Ramos (cell line): Measurements from ENCODE around the gene RAET1E.

Experiments
- in situ Hi-C: fragments of 300-500 bp; cut with MboI; formaldehyde crosslinking; loops from one replicate; pipeline ENCODE4 v1.14.3; 2022; ENCODE audit warnings: low sequenced_read_pairs; ENCODE audit not compliant: unreplicated experiment

RAET1E gene

GRCh38 chr6:149897855-149898744 is at the start of gene RAET1E:
Gene RAET1E, minus strand, starts transcription at chr6:149898113. Its CDS starts 7,212 bp downstream, at chr6:149890901.
- in situ Hi-C loops: no loop called here

DNA sequence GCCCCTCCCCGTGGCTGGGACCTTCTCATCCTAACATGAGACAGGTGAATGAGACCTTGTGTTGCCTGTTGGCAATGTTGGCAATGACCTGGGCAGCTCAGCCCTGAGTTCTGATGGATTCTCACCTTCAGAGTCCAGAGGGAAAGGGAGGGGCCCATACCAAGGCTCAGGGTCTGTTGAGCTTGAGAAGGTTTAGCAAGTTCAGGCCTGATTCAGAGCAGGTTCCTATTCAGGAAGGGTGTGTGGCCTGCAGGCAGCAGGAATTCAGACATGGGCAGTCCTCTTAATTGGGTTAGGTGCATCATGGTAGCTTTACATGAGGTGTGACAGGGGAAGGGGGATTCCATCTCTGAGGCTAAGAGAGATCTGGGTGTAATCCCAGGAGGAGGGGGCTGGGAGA is 49.6 kb upstream of the RAET1E start:
- in situ Hi-C loops: loop anchor here (25.0 kb wide), 1 partner anchor 390 kb away; no protein-coding TSS in a partner anchor

DNA sequence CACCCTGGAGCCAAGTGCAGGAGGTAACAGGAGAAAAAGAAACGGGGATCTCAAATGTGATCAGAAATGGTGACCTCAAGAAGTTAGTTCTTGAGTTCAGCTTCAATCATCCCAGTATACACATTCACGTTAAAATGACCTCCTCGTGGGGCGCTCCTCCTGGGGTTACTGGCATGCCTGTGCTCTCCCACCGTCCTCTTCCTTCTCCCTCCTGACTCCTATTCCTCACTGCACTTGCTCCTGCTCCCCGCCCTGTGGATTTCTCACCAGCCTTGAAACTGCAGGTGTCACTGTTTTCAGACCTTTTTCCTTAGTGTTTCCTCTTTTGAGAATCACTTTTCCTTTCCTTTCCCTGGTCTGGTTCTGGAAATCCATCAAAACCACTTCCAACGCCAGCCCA is 48.7 kb upstream of the RAET1E start:
- in situ Hi-C loops: loop anchor here (25.0 kb wide), 1 partner anchor 391 kb away; no protein-coding TSS in a partner anchor

GRCh38 chr6:149945276-149945675 is 47.4 kb upstream of the RAET1E start:
- in situ Hi-C loops: loop anchor here (25.0 kb wide), 1 partner anchor 392 kb away; no protein-coding TSS in a partner anchor

DNA sequence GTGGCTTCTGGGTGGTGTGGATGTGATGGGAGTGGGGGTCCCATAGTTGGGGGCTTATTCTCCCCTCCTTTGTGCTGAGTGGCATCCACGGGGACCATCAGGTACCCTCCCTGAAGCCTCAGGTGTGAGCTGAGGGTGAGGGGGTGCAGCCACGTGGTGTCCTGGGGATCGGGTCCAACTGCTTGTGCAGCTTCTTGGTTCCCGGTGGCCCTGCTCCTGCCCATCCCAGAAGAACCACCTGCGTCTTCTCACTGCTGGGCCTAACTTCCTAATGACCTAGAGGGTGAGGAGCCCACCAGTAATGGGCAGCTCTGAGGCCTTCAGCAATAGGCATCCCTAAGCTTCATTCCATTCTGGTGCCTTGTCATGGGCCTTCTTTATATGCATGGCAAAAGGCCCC is 45.4 kb upstream of the RAET1E start:
- in situ Hi-C loops: loop anchor here (5.0 to 25.0 kb wide), 2 partner anchors 64 to 394 kb away; no protein-coding TSS in a partner anchor

GRCh38 chr6:149942461-149942829 is 44.5 kb upstream of the RAET1E start:
- in situ Hi-C loops: loop anchor here (5.0 to 25.0 kb wide), 2 partner anchors 65 to 395 kb away; no protein-coding TSS in a partner anchor

DNA sequence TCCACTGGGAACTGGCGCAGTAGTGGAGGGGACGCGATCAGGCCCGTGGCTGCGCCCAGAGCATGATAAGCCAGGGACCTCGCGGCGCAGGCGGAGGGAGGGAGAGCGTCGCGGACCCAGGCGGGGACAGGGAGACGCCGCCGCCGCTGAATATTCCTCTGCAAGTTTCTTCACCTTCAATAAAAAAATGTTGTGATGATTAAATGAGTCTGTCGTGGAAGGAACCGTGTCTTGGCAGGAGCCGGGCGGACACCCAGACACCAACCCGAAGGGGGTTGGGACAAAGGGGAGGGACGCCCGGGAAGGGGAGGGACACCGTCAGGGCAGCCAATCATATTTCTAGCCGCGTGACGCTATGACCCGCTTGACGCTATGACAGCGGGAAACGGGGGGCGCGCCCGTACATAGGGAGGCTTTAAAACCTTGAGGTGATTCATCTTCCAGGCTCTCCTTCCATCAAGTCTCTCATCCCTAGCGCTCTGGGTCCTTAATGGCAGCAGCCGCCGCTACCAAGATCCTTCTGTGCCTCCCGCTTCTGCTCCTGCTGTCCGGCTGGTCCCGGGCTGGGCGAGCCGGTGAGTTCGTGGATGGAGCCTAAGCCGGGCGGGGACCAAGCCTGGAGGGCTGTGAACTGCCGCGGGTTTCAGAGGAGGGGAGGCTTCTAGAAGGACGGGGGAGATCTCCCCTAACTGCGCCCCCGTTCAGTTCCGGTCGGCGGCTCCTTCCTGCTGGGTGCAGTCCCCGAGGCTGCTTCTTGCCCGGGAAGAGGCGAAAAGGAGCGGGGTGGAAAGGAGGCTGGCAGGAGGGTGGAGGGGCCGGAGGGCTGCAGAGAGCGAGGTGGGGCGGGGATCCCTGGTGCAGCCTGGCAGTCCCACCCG is 43.9 kb upstream of the RAET1E start, which contains the start of gene ULBP2:
Gene ULBP2, plus strand, starts transcription at position 432 of the 878 bp plus-strand sequence. Its CDS starts 59 bp downstream, at position 491.
- in situ Hi-C loops: loop anchor here (5.0 to 25.0 kb wide), 2 partner anchors 65 to 395 kb away; no protein-coding TSS in a partner anchor

DNA sequence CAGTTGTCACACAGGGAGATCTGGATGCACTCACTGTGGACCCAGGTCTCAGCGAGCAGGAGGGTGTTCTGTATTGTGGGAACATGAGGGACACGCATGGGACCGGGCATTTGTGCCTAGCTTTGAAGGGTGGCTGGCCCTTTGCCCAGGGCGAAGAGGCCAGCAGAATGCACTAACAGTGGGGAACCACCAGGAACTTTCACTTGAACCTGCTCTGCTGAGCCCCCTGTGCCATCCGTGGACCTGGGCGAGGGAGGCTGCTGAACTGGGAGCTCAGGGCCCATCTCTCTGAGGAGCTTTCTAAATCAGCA is 42.7 kb upstream of the RAET1E start:
- in situ Hi-C loops: loop anchor here (5.0 to 25.0 kb wide), 2 partner anchors 67 to 397 kb away; no protein-coding TSS in a partner anchor

DNA sequence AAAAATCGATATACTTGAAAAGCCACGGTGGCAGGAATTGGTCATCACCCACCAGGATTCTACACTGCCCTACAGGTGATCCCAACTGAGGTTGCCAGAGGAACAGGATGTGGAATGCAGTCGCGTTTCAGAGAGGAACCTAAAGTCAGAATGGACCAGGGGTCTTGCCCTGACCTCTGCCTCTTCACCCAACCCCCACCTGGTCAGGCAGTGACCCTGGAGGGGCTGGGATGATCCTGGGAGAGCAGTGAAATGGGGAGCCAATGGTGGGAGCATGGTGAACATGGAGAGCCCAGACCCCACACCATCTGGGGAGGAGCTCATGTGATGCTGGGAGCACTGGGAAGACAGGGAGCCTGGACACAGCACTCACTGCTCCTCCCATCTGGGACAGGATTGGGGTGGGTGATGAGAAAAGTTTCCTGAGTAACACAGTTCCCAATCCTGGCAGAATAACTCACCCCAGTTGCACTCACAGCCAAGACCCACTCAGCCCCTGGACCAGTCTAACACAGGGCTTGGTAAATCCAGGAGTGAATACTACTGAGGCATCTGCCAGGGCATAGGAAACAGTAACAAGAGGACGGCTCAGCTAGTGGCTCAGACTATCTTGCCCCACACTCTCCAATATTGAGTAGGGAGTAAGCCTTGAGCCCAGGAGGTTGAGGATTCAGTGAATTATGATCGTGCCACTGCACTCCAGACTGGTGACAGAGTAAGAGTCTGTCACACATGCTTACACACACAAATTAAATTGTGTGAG is 42.2 kb upstream of the RAET1E start:
- in situ Hi-C loops: loop anchor here (5.0 to 25.0 kb wide), 2 partner anchors 67 to 397 kb away; no protein-coding TSS in a partner anchor

GRCh38 chr6:149939356-149939648 is 41.4 kb upstream of the RAET1E start:
- in situ Hi-C loops: loop anchor here (25.0 kb wide), 1 partner anchor 398 kb away; no protein-coding TSS in a partner anchor

DNA sequence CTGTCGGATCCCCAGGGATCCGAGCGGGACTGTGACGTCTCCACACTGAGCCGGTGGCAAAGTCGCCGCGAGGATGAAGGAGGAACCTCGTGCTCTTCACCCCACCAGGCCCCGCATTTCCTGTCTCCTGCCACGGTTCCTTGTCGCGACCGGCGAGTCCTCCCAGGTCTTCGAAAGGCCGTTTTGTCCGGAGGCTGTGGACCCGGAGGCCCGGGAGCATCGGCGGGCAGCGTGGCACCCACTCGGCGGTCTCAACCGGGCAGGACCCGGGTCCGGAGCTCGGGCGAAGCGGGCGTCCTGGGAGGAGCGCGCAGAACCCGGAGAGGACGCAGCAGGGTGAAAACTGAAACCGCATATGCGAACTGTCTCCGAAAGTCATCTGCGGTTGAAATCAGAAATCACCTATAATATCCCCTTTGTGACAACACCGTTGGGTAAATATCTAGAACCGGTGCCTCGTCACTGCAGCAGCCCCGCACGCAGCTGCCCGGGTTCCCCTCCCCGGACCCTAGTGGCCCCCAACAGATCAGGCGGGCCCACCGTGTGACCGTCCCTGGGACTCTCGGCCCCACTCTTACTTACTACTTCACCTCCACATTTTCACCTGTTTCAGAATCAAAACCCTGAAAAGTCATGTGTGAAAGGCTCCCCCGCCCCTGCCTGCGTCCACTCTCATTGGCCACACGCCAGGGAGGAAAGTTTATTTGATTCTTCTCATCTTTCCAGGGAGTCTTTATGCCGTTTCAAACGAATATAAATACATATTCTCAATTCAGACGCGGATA is 40.9 kb upstream of the RAET1E start:
- in situ Hi-C loops: loop anchor here (25.0 kb wide), 1 partner anchor 399 kb away; no protein-coding TSS in a partner anchor

GRCh38 chr6:149938013-149938570 is 40.2 kb upstream of the RAET1E start:
- in situ Hi-C loops: loop anchor here (25.0 kb wide), 1 partner anchor 399 kb away; no protein-coding TSS in a partner anchor

GRCh38 chr6:149936743-149937142 is 38.8 kb upstream of the RAET1E start:
- in situ Hi-C loops: loop anchor here (25.0 kb wide), 1 partner anchor 401 kb away; no protein-coding TSS in a partner anchor

DNA sequence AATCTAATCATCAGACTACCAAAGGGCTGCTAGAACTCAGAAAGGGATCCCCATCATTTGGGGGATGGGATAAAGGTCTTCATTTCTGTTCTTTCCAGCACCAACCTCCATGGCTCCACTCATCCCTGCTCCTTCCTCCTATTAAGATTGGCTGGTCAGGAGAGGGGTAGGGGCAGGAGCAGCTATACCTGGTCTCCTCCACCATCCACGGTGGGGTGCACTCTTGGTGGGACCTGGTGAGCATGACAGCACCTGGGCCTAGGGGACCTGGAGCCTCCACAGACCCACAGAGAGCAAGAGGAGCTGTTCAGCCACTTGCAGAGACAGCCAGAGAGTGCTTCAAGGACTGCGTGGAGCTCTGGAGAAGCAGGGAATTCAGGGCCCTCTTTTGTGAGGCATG is 37.8 kb upstream of the RAET1E start:
- in situ Hi-C loops: loop anchor here (25.0 kb wide), 1 partner anchor 402 kb away; no protein-coding TSS in a partner anchor

- in situ Hi-C loops: loop anchor here (25.0 kb wide), 1 partner anchor 402 kb away; no protein-coding TSS in a partner anchor
These were observed 37.3 kb upstream of the RAET1E start for GRCh38 chr6:149935246-149935645.

GRCh38 chr6:149934249-149935156 is 36.6 kb upstream of the RAET1E start:
- in situ Hi-C loops: loop anchor here (5.0 to 25.0 kb wide), 2 partner anchors 102 to 403 kb away; no protein-coding TSS in a partner anchor

DNA sequence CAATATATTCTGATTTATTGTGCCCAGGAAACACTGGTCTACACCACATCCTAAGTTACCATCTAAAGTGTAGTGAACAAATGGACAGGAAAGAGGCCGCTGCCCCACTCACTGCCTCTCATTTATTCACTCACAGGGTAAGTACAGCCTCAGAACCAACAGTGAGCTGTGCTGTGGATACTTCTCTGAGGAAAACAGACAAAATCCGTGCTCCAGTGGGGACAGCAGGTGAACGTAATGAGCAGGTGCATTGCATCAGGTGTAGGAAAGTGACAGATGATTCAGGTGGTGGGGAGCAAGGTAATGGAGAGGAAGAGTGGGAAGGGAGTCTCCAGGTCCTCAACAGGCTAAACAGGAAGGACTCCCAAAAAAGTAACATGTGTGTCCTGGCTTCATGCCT is 35.5 kb upstream of the RAET1E start:
- in situ Hi-C loops: loop anchor here (5.0 to 25.0 kb wide), 2 partner anchors 101 to 404 kb away; no protein-coding TSS in a partner anchor
